ENCODE data around the gene OPN4.
"Not testable (repeated sequence)": the region's sequence is repeated elsewhere in the genome, so short reads cannot be mapped to it uniquely, and the experiment has no call there.

OPN4 gene

GRCh38 chr10:86654411-86655172 is at the start of gene OPN4:
TSS of gene OPN4 (plus strand) at chr10:86654547. CDS start at chr10:86654784, 237 bp downstream.
- no peak for TF ChIP-seq CTCF (IDR thresholded peaks at IDR 0.05; ENCODE audit: insufficient read depth, missing control alignments)
- DNase-seq (ENCODE audit: insufficient read length, low spot score) (no peak), FAIRE-seq (no peak)

- TF ChIP-seq CTCF (IDR thresholded peaks at IDR 0.05; ENCODE audit: insufficient read depth, missing control alignments) = no peak
- FAIRE-seq = no peak
- DNase-seq (ENCODE audit: insufficient read length, low spot score) = no peak
Observed at GRCh38 chr10:86607674-86608073, 46.7 kb upstream of the OPN4 start.

- no peak for TF ChIP-seq CTCF (IDR thresholded peaks at IDR 0.05; ENCODE audit: insufficient read depth, missing control alignments)
- no peak for FAIRE-seq
- DNase-seq (ENCODE audit: insufficient read length, low spot score) = no peak
Observed at GRCh38 chr10:86609920-86610319, 44.4 kb upstream of the OPN4 start.

GRCh38 chr10:86611386-86611785 is 43.0 kb upstream of the OPN4 start:
- FAIRE-seq = no peak
- no peak for DNase-seq (ENCODE audit: insufficient read length, low spot score)
- no peak for TF ChIP-seq CTCF (IDR thresholded peaks at IDR 0.05; ENCODE audit: insufficient read depth, missing control alignments)

- no peak for TF ChIP-seq CTCF (IDR thresholded peaks at IDR 0.05; ENCODE audit: insufficient read depth, missing control alignments)
- FAIRE-seq = no peak
- DNase-seq (ENCODE audit: insufficient read length, low spot score) = no peak
Observed at GRCh38 chr10:86613096-86613495, 41.3 kb upstream of the OPN4 start.

- FAIRE-seq = no peak
- DNase-seq (ENCODE audit: insufficient read length, low spot score) = no peak
- TF ChIP-seq CTCF (IDR thresholded peaks at IDR 0.05; ENCODE audit: insufficient read depth, missing control alignments) = no peak
Observed at GRCh38 chr10:86613905-86614304, 40.4 kb upstream of the OPN4 start.

- FAIRE-seq = no peak
- DNase-seq (ENCODE audit: insufficient read length, low spot score) = no peak
Observed at GRCh38 chr10:86614853-86615252, 39.5 kb upstream of the OPN4 start.

GRCh38 chr10:86617278-86617677 is 37.1 kb upstream of the OPN4 start:
- FAIRE-seq; DNase-seq (ENCODE audit: insufficient read length, low spot score): not testable (repeated sequence)

More at GRCh38 chr10:86614853-86615252, 39.5 kb upstream of the OPN4 start:
- TF ChIP-seq CTCF (IDR thresholded peaks at IDR 0.05; ENCODE audit: insufficient read depth, missing control alignments) = no peak

Data from D721Med (cell line).